Measurements from ENCODE around the gene SLC25A1.

- TF ChIP-seq ARNTL (CRISPR knock-in tag; IDR thresholded peaks at IDR 0.05; ENCODE audit: borderline replicate concordance, low read depth) (no peak), BACH2 (CRISPR knock-in tag; IDR thresholded peaks at IDR 0.05; ENCODE audit: borderline replicate concordance) (no peak), RARB (CRISPR knock-in tag; IDR thresholded peaks at IDR 0.05) (no peak), OSR1 (CRISPR knock-in tag; IDR thresholded peaks at IDR 0.05) (no peak), CREB5 (CRISPR knock-in tag; IDR thresholded peaks at IDR 0.05; ENCODE audit: low read depth) (no peak), CSRNP3 (CRISPR knock-in tag; IDR thresholded peaks at IDR 0.05) (no peak), CSDC2 (CRISPR knock-in tag; IDR thresholded peaks at IDR 0.05) (no peak)
Observed at GRCh38 chr22:19208287-19208847, 29.8 kb upstream of the SLC25A1 start.
